GM18873 (cell line): Measurements from ENCODE around the gene KY.

ENCODE experiments used
- ATAC-seq: cut with Tn5 transposase; IDR thresholded peaks from one replicate; pipeline ENCODE4 v1.9.1; 2021; ENCODE audit warnings: mild to moderate bottlenecking, moderate library complexity, moderate number of reproducible peaks; ENCODE audit not compliant: unreplicated experiment, low FRiP score

KY gene

GRCh38 chr3:134672571-134672970, 21.7 kb upstream of the KY start:
- ATAC-seq: no peak

GRCh38 chr3:134667956-134668355, 17.1 kb upstream of the KY start:
- no peak for ATAC-seq

- no peak for ATAC-seq
Observed at GRCh38 chr3:134667406-134667805, 16.6 kb upstream of the KY start.

GRCh38 chr3:134666885-134667284, 16.1 kb upstream of the KY start:
- no peak for ATAC-seq

GRCh38 chr3:134666466-134666865, 15.6 kb upstream of the KY start:
- ATAC-seq: no peak

GRCh38 chr3:134666052-134666451, 15.2 kb upstream of the KY start:
- ATAC-seq: no peak

- no peak for ATAC-seq
Observed at GRCh38 chr3:134665243-134665642, 14.4 kb upstream of the KY start.

- ATAC-seq: no peak
Observed at GRCh38 chr3:134663721-134664456, 13.1 kb upstream of the KY start.

GRCh38 chr3:134660046-134660441, 9.2 kb upstream of the KY start:
- no peak for ATAC-seq

GRCh38 chr3:134659391-134660045, 8.7 kb upstream of the KY start:
- no peak for ATAC-seq

GRCh38 chr3:134658555-134658954, 7.7 kb upstream of the KY start:
- no peak for ATAC-seq

GRCh38 chr3:134656211-134656800, 5.5 kb upstream of the KY start:
- no peak for ATAC-seq

- no peak for ATAC-seq
Observed at GRCh38 chr3:134655706-134656105, 4.9 kb upstream of the KY start.

GRCh38 chr3:134654031-134654430, 3.2 kb upstream of the KY start:
- ATAC-seq: no peak

GRCh38 chr3:134652886-134653630, 2.2 kb upstream of the KY start:
- ATAC-seq: no peak

- no peak for ATAC-seq
Observed at GRCh38 chr3:134652409-134652831, 1.6 kb upstream of the KY start.

- ATAC-seq: no peak
Observed at GRCh38 chr3:134651347-134652041, 672 bp upstream of the KY start.

- no peak for ATAC-seq
Observed at GRCh38 chr3:134649106-134649705, 1.6 kb downstream of the KY start.

- no peak for ATAC-seq
Observed at GRCh38 chr3:134647902-134648760, 2.7 kb downstream of the KY start.
